Caco-2 (cell line): ENCODE data around the gene HTR1A. TPM values are rescaled to one million over a fixed set of nuclear protein-coding genes. Genes with fewer than 3 reads are reported as not detected.

Experiments
- BruUV-seq: library from RNA; stranded (reverse); fragments of 400-500 nt; replicated peaks from 2 replicates; lab custom pipeline; 2021; lab: Mats Ljungman, UMichigan
- CTCF ChIA-PET: fragments of 300-600 bp; sonication (Branson Sonifier 250); formaldehyde crosslinking; loops from one replicate; lab custom pipeline; 2022; ENCODE audit warnings: antibody characterized with exemption; lab: Charles Lee
- POLR2A ChIA-PET: fragments of 300-600 bp; sonication (Branson Sonifier 250); formaldehyde crosslinking; loops from one replicate; lab custom pipeline; 2022; ENCODE audit warnings: antibody characterized with exemption; lab: Charles Lee
- DNase-seq, 2 experiments: peaks; one replicate each; pipeline versions ENCODE4 v3.0.0 to v3.0.0-alpha.2; 2020 to 2022
- H3K27me3 ChIP-seq: replicated peaks from 2 replicates; pipeline ENCODE4 v1.6.0; 2011; ENCODE audit warnings: low read length; ENCODE audit not compliant: control insufficient read depth, insufficient read depth
- H3K36me3 ChIP-seq: 2 replicates; pipeline ENCODE4 v1.5.1; 2011; ENCODE audit warnings: low read length; ENCODE audit not compliant: control insufficient read depth, insufficient read depth
- H3K4me1 ChIP-seq: fragments of 250-450 bp; sonication (Bioruptor Pico); 2 replicates; pipeline ENCODE4 v1.5.1; 2020; ENCODE audit warnings: mild to moderate bottlenecking
- H3K4me3 ChIP-seq: 2 replicates; pipeline ENCODE4 v1.5.1; 2011; ENCODE audit warnings: low read depth, mild to moderate bottlenecking, control low read depth, low read length
- H3K9me3 ChIP-seq: fragments of 250-450 bp; sonication (Bioruptor Pico); 2 replicates; pipeline ENCODE4 v1.5.1; 2020; ENCODE audit warnings: mild to moderate bottlenecking, moderate library complexity
- H3K27ac Mint-ChIP-seq: one replicate; pipeline ENCODE4 v1.8.0; 2022; ENCODE audit warnings: mixed read lengths; ENCODE audit not compliant: unreplicated experiment
- H3K27me3 Mint-ChIP-seq: one replicate; pipeline ENCODE4 v1.8.0; 2022; ENCODE audit warnings: mixed read lengths; ENCODE audit not compliant: insufficient read depth, unreplicated experiment
- H3K36me3 Mint-ChIP-seq: one replicate; pipeline ENCODE4 v1.8.0; 2022; ENCODE audit warnings: mild to moderate bottlenecking, mixed read lengths; ENCODE audit not compliant: insufficient read depth, unreplicated experiment
- H3K4me1 Mint-ChIP-seq: one replicate; pipeline ENCODE4 v1.8.0; 2022; ENCODE audit warnings: low read depth, mixed read lengths; ENCODE audit not compliant: unreplicated experiment
- H3K4me3 Mint-ChIP-seq: one replicate; pipeline ENCODE4 v1.8.0; 2022; ENCODE audit warnings: mild to moderate bottlenecking, moderate library complexity, mixed read lengths; ENCODE audit not compliant: unreplicated experiment
- H3K9me3 Mint-ChIP-seq: one replicate; pipeline ENCODE4 v1.8.0; 2022; ENCODE audit warnings: mixed read lengths; ENCODE audit not compliant: unreplicated experiment
- CTCF ChIP-seq, 2 experiments: fragments of 200-600 bp in 1 of 2; IDR thresholded peaks; 1 replicate in 1 of 2; 2 replicates in 1 of 2; pipeline versions ENCODE4 v1.5.1 to v1.8.0; 2011 to 2022; ENCODE audit warnings: antibody characterized with exemption in 1 of 2, control low read depth in 1 of 2, inconsistent platforms in 1 of 2, low read depth in 1 of 2, low read length in 1 of 2, mild to moderate bottlenecking in 1 of 2, moderate library complexity in 1 of 2; ENCODE audit not compliant: insufficient read depth in 1 of 2, severe bottlenecking in 1 of 2, unreplicated experiment in 1 of 2
- intact Hi-C: fragments of 100-400 bp; cut with micrococcal nuclease; formaldehyde crosslinking; loops from one replicate; pipeline ENCODE4 v1.10.0; 2022; ENCODE audit not compliant: unreplicated experiment
- total RNA-seq: library from RNA; stranded (reverse); gene quantifications from 2 replicates; pipeline ENCODE4 v1.2.3, GENCODE V29; 2022

Gene HTR1A
- total RNA-seq, 1 experiment from 2014 or later, result not detected

DNA sequence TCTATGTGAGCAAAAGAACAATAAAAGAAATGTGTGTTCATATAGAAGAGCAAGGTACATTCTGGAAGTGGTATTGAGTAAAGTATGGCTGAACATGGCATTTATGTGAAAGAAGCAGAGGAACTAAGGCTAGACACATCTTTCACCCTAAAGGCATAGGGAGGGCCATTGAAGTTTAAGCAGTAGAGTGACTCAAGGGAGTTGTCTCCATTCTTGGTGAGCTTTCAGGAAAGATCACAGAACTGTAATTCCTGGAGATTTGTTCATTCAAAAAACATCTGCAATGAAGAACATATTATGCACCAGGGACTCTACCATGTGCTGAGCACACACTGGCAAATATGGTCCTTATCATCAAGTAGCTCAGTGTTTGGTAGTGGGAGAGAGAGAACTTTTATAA lies 24.8 kb upstream of the HTR1A start:
- Mint-ChIP-seq H3K36me3 (no peaks in the 10 kb centered on the region), H3K27ac (no peak overlapping the region), H3K4me3 (no peak overlapping the region), H3K4me1 (no peaks in the 10 kb centered on the region), H3K9me3 (no peaks in the 10 kb centered on the region), H3K27me3 (no peaks in the 10 kb centered on the region)
- Histone ChIP-seq H3K4me3 (no peak overlapping the region), H3K4me1 (no peaks in the 10 kb centered on the region), H3K36me3 (no peaks in the 10 kb centered on the region), H3K27me3 (no peaks in the 10 kb centered on the region), H3K9me3 (no peaks in the 10 kb centered on the region)
- no TSS peak for BruUV-seq
- intact Hi-C loops, result no loop called here
- DNase-seq, result no peak
- CTCF ChIA-PET, result no interaction called here
- TF ChIP-seq CTCF (IDR thresholded peaks at IDR 0.05; ENCODE audit: insufficient read depth in 1 of 2, low read depth in 1 of 2, low read length in 1 of 2, severe bottlenecking in 1 of 2, unreplicated experiment in 1 of 2), result no peak
- POLR2A ChIA-PET, result no interaction called here

- no peak for TF ChIP-seq CTCF (IDR thresholded peaks at IDR 0.05; ENCODE audit: insufficient read depth in 1 of 2, low read depth in 1 of 2, low read length in 1 of 2, severe bottlenecking in 1 of 2, unreplicated experiment in 1 of 2)
- H3K9me3 Mint-ChIP-seq, result no peaks in the 10 kb centered on the region
- no TSS peak for BruUV-seq
- H3K27ac Mint-ChIP-seq, result no peak overlapping the region
- H3K36me3 ChIP-seq, result no peaks in the 10 kb centered on the region
- no peaks in the 10 kb centered on the region for H3K36me3 Mint-ChIP-seq
- ChIA-PET POLR2A (no interaction called here), CTCF (no interaction called here)
- no peak overlapping the region for H3K4me3 ChIP-seq
- no peak for DNase-seq
- H3K4me1 ChIP-seq, result no peaks in the 10 kb centered on the region
- H3K9me3 ChIP-seq, result peaks cover 8% of the 10 kb centered on the region; the same call in 1 of the 2 replicates
- H3K27me3 Mint-ChIP-seq, result no peaks in the 10 kb centered on the region
- H3K4me1 Mint-ChIP-seq, result no peaks in the 10 kb centered on the region
- H3K27me3 ChIP-seq, result no peaks in the 10 kb centered on the region
- intact Hi-C loops, result no loop called here
- no peak overlapping the region for H3K4me3 Mint-ChIP-seq
Measured at GRCh38 chr5:63981864-63982263, 19.6 kb upstream of the HTR1A start.

DNA sequence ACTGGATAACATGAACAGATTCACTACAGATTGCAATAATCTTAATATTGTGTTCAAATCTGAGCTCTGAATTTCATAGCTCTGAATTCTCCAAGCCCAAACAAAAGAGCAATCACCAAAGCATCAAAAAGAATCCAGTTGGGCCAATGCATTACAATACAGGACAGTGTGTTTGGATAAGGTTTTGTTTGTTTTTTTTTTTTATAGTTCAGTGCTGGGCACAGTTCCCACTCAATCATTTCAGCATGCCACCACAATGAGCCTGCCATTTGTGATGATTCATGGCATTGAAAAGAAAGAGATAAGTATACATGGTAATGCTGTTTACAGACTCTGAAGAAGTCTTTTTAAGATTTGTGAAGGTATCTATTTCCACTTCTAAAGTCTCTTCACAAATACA lies 1.7 kb upstream of the HTR1A start:
- intact Hi-C loops, result loop anchor here (1.0 kb wide), 2 partner anchors 203 to 563 kb away; no protein-coding TSS in a partner anchor

More for the DNA sequence above, 1.7 kb upstream of the HTR1A start:
- H3K36me3 ChIP-seq, result no peaks in the 10 kb centered on the region
- ChIA-PET CTCF (no interaction called here), POLR2A (no interaction called here)
- H3K4me3 ChIP-seq, result no peak overlapping the region
- Mint-ChIP-seq H3K36me3 (no peaks in the 10 kb centered on the region), H3K4me3 (no peak overlapping the region), H3K27ac (no peak overlapping the region), H3K27me3 (peaks cover 3% of the 10 kb centered on the region), H3K4me1 (no peaks in the 10 kb centered on the region), H3K9me3 (peaks cover 19% of the 10 kb centered on the region)
- BruUV-seq, result no TSS peak
- no peaks in the 10 kb centered on the region for H3K27me3 ChIP-seq
- H3K9me3 ChIP-seq, result no peaks in the 10 kb centered on the region
- TF ChIP-seq CTCF (IDR thresholded peaks at IDR 0.05; ENCODE audit: insufficient read depth in 1 of 2, low read depth in 1 of 2, low read length in 1 of 2, severe bottlenecking in 1 of 2, unreplicated experiment in 1 of 2), result no peak
- DNase-seq, result no peak
- H3K4me1 ChIP-seq, result no peaks in the 10 kb centered on the region
